ENCODE data around the gene KCNG2.

DNA sequence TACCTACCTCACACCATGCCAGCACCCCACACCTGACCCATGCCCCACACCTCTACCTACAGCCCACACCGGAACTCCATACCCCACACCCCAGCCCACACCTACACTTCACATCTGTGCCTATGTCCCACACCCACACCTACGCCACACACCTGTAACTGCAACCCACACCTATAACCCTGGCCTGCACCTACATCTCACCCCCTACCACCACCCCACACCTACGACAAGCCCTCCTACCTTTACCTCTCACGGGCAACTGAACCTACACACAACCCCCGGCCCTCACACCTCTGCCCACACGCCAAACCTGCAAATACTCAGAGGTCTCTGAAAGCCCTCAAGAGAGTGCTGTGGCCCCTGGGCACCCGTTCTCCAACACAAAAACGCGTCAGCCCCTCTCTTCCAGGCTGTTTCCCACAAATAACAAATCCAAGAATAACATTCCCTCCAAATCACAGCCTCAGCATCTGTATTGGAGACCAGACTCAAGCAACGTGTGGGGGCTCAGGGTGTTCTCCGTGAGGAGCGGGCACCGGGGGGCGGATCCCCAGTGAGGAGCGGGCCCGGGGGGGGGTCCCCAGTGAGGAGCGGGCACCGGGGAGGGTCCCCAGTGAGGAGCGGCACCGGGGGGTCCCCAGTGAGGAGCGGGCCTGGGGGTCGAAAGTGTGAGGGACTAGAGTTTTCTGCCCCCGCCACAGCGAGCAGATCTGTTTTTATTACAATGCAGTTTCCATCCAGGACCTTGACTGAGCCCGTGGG is 120.3 kb downstream of the KCNG2 start:
- TF ChIP-seq, protein P1, sequence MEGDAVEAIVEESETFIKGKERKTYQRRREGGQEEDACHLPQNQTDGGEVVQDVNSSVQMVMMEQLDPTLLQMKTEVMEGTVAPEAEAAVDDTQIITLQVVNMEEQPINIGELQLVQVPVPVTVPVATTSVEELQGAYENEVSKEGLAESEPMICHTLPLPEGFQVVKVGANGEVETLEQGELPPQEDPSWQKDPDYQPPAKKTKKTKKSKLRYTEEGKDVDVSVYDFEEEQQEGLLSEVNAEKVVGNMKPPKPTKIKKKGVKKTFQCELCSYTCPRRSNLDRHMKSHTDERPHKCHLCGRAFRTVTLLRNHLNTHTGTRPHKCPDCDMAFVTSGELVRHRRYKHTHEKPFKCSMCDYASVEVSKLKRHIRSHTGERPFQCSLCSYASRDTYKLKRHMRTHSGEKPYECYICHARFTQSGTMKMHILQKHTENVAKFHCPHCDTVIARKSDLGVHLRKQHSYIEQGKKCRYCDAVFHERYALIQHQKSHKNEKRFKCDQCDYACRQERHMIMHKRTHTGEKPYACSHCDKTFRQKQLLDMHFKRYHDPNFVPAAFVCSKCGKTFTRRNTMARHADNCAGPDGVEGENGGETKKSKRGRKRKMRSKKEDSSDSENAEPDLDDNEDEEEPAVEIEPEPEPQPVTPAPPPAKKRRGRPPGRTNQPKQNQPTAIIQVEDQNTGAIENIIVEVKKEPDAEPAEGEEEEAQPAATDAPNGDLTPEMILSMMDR (IDR thresholded peaks at IDR 0.05; ENCODE audit: insufficient read depth, low read length, poor library complexity, severe bottlenecking): no peak
- TF ChIP-seq EZH2phosphoT487 (conservative IDR thresholded peaks at IDR 0.05; ENCODE audit: low read length): no peak

Measured in SU-DHL-6 (cell line).